ENCODE measurements around the gene GPR158.

Gene GPR158

GRCh38 chr10:25639646-25640045 is 464.8 kb downstream of the GPR158 start:
- H3K79me2 ChIP-seq (ENCODE audit: control insufficient read depth, low read length): no peaks in the 10 kb centered on the region
- no peaks in the 10 kb centered on the region for H3K27me3 ChIP-seq (ENCODE audit: control insufficient read depth, low read length)
- TF ChIP-seq CTCF (IDR thresholded peaks at IDR 0.05; ENCODE audit: low read depth, low read length, poor library complexity, severe bottlenecking) (no peak), EZH2phosphoT487 (IDR thresholded peaks at IDR 0.05; ENCODE audit: borderline replicate concordance, low read length) (no peak)
- H4K20me1 ChIP-seq (ENCODE audit: control insufficient read depth, insufficient read depth, low read depth, low read length): no peaks in the 10 kb centered on the region
- H3K27ac ChIP-seq (ENCODE audit: low read depth, low read length): no peak overlapping the region
- H3K4me3 ChIP-seq (ENCODE audit: low read length): no peak overlapping the region
- no peaks in the 10 kb centered on the region for H3K36me3 ChIP-seq (ENCODE audit: control insufficient read depth, low read length)
- no peaks in the 10 kb centered on the region for H3K9me2 ChIP-seq (replicated peaks; ENCODE audit: control insufficient read depth, low read length)
- no peaks in the 10 kb centered on the region for H3K4me1 ChIP-seq (ENCODE audit: control insufficient read depth, low read length)
- H3K9me3 ChIP-seq (ENCODE audit: control insufficient read depth, insufficient read depth, low read length): no peaks in the 10 kb centered on the region
- no peak overlapping the region for H3K4me2 ChIP-seq (ENCODE audit: low read length)
- no peaks in the 10 kb centered on the region for H3F3A ChIP-seq (ENCODE audit: control insufficient read depth, insufficient read depth)

GRCh38 chr10:25641595-25641994 is 466.8 kb downstream of the GPR158 start:
- Histone ChIP-seq H3K9me3 (ENCODE audit: control insufficient read depth, insufficient read depth, low read length) (no peaks in the 10 kb centered on the region), H3K4me3 (ENCODE audit: low read length) (no peak overlapping the region), H3K36me3 (ENCODE audit: control insufficient read depth, low read length) (no peaks in the 10 kb centered on the region), H3F3A (ENCODE audit: control insufficient read depth, insufficient read depth) (no peaks in the 10 kb centered on the region), H4K20me1 (ENCODE audit: control insufficient read depth, insufficient read depth, low read depth, low read length) (no peaks in the 10 kb centered on the region), H3K9me2 (replicated peaks; ENCODE audit: control insufficient read depth, low read length) (no peaks in the 10 kb centered on the region), H3K4me1 (ENCODE audit: control insufficient read depth, low read length) (no peaks in the 10 kb centered on the region), H3K4me2 (ENCODE audit: low read length) (no peak overlapping the region), H3K27me3 (ENCODE audit: control insufficient read depth, low read length) (no peaks in the 10 kb centered on the region), H3K27ac (ENCODE audit: low read depth, low read length) (no peak overlapping the region), H3K79me2 (ENCODE audit: control insufficient read depth, low read length) (no peaks in the 10 kb centered on the region)
- TF ChIP-seq EZH2phosphoT487 (IDR thresholded peaks at IDR 0.05; ENCODE audit: borderline replicate concordance, low read length) (no peak), CTCF (IDR thresholded peaks at IDR 0.05; ENCODE audit: low read depth, low read length, poor library complexity, severe bottlenecking) (no peak)

- no peak overlapping the region for H3K27ac ChIP-seq (ENCODE audit: low read depth, low read length)
- H3K79me2 ChIP-seq (ENCODE audit: control insufficient read depth, low read length): no peaks in the 10 kb centered on the region
- no peaks in the 10 kb centered on the region for H3K27me3 ChIP-seq (ENCODE audit: control insufficient read depth, low read length)
- H3K4me3 ChIP-seq (ENCODE audit: low read length): no peak overlapping the region
- TF ChIP-seq EZH2phosphoT487 (IDR thresholded peaks at IDR 0.05; ENCODE audit: borderline replicate concordance, low read length) (no peak), CTCF (IDR thresholded peaks at IDR 0.05; ENCODE audit: low read depth, low read length, poor library complexity, severe bottlenecking) (no peak)
- no peaks in the 10 kb centered on the region for H4K20me1 ChIP-seq (ENCODE audit: control insufficient read depth, insufficient read depth, low read depth, low read length)
- no peak overlapping the region for H3K4me2 ChIP-seq (ENCODE audit: low read length)
- H3K4me1 ChIP-seq (ENCODE audit: control insufficient read depth, low read length): no peaks in the 10 kb centered on the region
- H3K36me3 ChIP-seq (ENCODE audit: control insufficient read depth, low read length): no peaks in the 10 kb centered on the region
- H3K9me3 ChIP-seq (ENCODE audit: control insufficient read depth, insufficient read depth, low read length): no peaks in the 10 kb centered on the region
- H3K9me2 ChIP-seq (replicated peaks; ENCODE audit: control insufficient read depth, low read length): no peaks in the 10 kb centered on the region
- no peaks in the 10 kb centered on the region for H3F3A ChIP-seq (ENCODE audit: control insufficient read depth, insufficient read depth)
These were observed 467.9 kb downstream of the GPR158 start for GRCh38 chr10:25642721-25643120.

- no peaks in the 10 kb centered on the region for H3K9me3 ChIP-seq (ENCODE audit: control insufficient read depth, insufficient read depth, low read length)
- H3K4me2 ChIP-seq (ENCODE audit: low read length): no peak overlapping the region
- no peak overlapping the region for H3K4me3 ChIP-seq (ENCODE audit: low read length)
- no peak for TF ChIP-seq CTCF (IDR thresholded peaks at IDR 0.05; ENCODE audit: low read depth, low read length, poor library complexity, severe bottlenecking)
- no peak for TF ChIP-seq EZH2phosphoT487 (IDR thresholded peaks at IDR 0.05; ENCODE audit: borderline replicate concordance, low read length)
- no peak overlapping the region for H3K27ac ChIP-seq (ENCODE audit: low read depth, low read length)
- no peaks in the 10 kb centered on the region for H3K4me1 ChIP-seq (ENCODE audit: control insufficient read depth, low read length)
- H4K20me1 ChIP-seq (ENCODE audit: control insufficient read depth, insufficient read depth, low read depth, low read length): no peaks in the 10 kb centered on the region
- H3K27me3 ChIP-seq (ENCODE audit: control insufficient read depth, low read length): no peaks in the 10 kb centered on the region
- H3K79me2 ChIP-seq (ENCODE audit: control insufficient read depth, low read length): no peaks in the 10 kb centered on the region
- H3K36me3 ChIP-seq (ENCODE audit: control insufficient read depth, low read length): no peaks in the 10 kb centered on the region
- no peaks in the 10 kb centered on the region for H3K9me2 ChIP-seq (replicated peaks; ENCODE audit: control insufficient read depth, low read length)
- H3F3A ChIP-seq (ENCODE audit: control insufficient read depth, insufficient read depth): no peaks in the 10 kb centered on the region
These were observed 471.6 kb downstream of the GPR158 start for GRCh38 chr10:25646371-25646770.
